HG03354 (cell line): ENCODE results near the gene SMARCD3.

Experiments used
- ATAC-seq: cut with Tn5 transposase; IDR thresholded peaks from one replicate; pipeline ENCODE4 v1.9.1; 2021; ENCODE audit warnings: mild to moderate bottlenecking; ENCODE audit not compliant: unreplicated experiment, poor library complexity, severe bottlenecking

SMARCD3 gene

GRCh38 chr7:151250181-151251132, 2.0 kb upstream of the SMARCD3 start:
- ATAC-seq = no peak

DNA sequence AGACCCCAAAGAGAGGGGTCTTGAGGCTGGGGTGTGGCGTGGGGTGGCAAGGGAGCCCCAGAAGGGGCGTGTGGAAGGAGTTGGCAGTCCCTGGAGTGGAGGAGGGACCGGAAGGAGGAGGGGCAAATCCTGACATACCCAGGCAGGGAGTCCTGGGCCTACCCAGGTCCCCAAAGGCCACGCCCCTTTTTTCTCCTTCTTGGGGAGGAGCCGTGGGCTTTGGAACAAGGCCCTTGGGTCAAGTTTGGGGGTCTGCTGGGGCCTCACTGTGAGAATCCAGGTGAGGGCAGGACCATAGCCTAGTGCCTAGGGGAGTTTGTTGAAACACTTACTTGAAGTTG, 1.2 kb upstream of the SMARCD3 start:
- ATAC-seq = no peak

DNA sequence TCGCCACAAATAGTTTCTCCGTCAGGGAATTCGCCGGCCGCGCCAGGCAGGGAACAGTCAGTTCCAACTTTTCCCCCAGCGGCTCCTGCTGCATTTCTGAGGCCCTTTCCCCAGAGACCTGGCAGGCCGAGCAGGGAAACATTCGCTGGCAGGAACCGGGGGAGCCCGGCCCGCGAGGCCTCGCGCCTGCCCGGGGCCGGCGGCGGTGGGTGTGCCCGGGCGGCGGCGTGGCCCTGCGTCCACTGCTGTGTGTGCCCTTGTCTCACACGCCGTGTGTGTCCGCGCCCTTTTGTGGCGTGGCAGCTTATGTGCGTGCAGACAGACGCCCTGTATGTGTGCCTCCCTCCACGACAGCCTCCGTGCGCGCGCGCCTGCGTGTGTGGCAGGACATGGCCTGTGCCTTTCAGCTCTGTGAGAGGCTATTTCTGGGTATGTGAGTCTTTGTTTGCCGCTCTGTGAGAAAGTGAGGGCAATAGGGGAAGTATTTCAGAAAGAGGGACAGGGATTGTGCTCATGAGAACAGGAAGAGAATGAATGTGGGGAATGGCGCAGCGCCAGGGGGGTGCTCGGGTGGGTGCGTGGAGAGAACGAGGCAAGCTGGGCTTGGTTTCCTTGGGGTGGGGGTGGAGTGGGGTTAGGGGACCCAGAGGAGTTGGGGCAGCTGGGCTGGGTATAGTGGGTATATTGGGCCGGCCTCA, 689 bp upstream of the SMARCD3 start:
- ATAC-seq = no peak

- no peak for ATAC-seq
Observed at GRCh38 chr7:151247611-151248345, 716 bp downstream of the SMARCD3 start.

GRCh38 chr7:151246851-151247580, 1.5 kb downstream of the SMARCD3 start:
- ATAC-seq = no peak

DNA sequence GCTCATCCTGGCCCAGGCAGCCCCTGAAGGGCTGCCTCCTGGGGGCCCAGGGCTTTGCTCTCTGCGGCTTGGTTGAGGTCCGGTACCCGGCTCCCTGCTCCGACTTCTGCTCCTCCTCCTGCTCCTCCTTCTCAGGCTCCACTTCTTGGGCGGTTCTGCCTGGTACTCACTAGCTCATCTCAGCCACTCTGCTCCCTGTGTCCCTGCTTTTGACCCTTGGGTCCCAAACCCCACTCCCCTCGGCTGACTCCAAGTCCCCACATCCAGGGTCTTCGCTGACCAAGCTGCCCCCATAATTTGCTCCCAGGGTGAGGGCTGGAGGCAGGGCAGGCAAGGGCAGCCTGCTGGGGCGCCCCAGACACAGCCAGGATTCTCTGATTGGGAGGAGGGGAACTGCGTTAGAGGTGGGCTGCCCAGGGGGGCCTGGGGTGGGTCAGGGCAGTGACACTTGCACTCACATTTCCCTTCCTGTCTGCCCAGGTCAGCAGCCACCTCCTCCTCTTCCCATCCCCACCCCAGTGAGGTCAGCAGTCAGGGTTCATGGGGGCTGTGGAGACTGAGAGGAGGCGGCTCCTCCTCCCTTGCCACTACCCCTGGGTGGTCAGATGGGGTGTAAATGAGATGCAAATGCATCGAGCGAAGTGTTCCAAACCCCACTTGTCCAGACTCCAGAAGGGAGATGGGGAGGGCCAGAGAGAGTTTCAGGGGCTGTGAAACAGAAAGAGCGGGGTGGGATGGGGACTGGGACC, 2.2 kb downstream of the SMARCD3 start:
- ATAC-seq = no peak

GRCh38 chr7:151245360-151246101, 3.0 kb downstream of the SMARCD3 start:
- peak; percentile 51 for ATAC-seq

DNA sequence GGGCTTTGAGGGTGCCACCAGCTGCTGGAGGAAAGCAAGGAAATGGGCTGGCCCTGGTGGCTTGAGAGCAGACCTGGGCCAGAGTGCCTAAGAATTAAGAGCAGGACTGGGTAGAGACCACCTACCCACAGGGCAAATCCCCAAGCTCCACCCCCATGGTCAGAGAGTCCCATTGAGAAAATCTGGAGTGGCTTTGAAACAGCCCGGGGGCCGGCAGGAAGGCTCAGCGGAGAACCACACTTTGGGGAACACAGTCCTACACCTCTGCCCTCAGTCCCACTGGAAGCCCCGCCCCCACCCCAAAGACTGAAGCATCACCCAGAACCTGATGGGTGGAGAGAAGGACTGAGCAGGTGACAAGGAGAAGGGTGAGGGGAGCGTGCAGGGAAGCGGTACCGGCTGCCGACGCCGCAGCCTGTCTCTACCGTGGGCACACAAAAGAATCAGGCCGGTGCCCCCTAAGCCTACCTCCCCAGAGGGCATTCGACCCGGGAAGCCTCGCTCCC, 3.6 kb downstream of the SMARCD3 start:
- ATAC-seq = no peak

DNA sequence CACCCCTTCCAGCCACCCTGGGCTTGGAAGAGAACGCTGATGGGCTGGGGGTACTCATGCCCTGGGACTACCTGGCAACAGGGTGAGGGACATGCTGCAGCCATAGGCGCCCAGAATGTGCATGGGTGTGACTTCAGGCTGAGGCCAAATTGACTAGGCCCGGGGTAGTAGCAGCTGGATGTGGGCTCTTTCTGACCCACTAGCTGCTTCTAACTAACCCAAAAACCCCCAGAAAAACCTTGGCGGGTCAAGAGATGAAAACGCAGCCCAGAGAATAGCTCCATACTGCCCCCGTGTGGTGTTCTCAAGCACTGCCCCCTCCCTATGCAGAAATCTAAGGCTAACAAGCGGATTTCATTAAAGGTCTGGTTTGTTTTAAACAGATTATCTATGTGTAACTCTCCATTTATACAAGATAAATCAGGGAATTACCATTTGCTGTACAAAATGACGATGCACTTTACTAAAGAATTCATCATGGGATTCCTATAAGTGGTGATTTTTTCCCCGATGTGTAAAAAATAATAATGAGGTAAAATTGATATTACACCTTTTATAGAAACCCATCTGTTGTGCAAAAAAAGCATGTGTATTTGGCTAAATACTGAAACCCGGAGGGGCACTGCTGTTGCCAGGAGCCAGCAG, 4.2 kb downstream of the SMARCD3 start:
- ATAC-seq = peak; percentile 38

DNA sequence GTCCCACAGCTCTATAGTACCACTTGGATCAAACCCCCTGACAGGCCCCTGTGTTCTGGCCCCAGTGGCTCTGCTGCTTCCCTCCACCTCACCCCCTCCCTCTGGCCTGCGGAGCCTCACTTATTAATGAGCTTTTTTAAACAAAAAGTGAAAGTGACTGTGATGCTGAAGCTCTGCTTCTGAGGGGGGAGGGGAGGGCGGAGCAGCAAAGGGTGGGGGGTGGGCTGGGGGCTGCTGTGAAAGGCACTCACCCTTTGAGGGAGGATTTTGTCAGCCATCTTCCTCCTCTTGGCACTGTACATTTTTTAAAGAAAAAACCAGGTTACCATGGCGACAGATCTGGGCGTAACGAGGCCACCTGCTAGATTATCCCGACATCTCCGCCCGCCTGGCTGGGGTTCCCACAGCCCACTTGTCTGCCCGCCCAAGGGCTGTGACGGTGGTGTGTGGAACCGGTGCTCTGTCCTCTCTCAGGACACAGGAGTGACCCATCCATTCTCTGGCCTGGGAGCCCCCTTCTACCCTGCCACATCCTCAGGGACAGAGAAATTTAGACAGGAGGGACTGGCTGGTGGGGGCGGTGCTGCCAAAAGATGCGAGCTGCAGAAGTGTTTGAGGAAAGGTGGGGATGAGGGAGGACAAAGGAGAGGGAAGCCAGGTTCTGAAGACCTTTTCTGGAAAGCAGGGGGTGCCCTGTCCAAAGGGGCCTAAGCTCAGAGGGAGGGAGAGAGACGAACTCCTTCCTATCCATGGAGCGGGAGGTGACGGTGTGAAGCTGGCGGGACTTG, 4.9 kb downstream of the SMARCD3 start:
- ATAC-seq = peak; percentile 45

DNA sequence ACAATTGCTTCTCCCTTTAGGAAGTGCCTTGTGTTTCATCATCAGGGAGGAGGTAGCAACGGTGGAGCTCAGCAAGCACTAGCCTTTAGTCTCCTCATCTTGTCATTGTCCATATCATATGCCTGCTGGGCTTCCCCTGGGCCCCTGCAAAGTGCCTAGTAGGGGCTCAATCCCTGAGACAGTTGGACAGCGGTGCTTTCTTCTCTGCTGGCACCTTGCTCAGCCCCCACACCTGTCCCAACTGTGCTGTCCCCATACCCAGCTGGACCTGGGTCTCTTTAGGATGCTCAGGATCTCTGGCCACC, 5.5 kb downstream of the SMARCD3 start:
- ATAC-seq = no peak

DNA sequence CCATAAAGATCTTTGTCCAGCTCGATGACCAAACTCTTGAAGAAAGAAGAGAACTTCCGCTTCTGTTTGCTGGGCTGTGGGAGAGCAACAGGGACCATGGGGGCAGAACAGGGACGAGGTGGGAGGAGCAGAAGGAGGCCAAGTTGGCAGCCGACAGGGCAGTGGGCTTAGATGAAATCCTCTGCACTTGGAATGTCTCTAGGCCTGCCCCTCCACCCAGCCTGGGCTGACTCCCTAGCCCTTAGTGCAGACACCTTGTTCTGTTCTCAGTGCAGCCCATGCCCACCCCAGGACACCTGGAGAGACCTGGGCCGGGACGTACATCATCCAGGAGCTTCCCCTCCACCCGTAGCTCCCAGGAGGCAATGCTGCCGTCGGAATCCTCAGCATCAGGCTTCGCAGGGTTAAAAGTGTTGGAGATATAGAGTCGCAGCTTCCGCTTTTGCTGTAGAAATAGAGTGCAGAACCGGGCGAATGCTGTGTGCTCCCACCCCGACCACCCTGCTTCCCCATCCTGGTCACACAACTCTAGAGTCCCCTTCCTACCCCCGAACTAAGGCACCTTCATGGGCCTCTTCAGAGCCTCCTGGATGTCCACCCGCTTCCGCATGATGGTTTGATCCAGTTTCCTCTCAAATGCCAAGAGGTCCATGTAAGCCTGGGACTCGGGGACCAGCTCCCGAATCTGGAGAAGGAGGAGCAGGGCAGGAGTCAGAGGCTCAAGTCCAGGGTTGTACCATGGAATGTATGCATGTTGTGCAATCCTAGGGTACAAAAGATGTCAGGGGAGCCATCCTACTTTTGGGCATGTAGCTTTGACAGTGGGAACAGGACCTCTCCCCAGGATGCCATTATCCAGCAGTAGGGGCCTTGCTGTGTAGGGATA, 6.1 kb downstream of the SMARCD3 start:
- ATAC-seq = no peak

DNA sequence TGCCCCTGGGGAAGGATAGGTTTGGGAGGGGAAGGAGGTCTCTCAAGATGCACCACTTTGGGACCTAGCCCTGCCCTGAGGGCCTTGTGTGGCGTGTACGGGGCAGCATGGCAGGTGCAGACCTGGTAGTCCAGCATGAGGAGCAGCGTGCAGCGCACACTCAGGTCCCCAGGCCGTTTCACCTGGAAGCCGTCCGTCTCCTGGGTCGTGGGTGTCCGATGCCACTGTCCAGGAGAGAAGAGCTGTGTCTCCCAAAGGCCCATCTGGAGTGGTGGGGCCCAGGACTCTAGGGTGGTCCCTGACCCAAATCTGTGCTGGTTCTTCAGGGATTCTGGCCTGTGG, 6.8 kb downstream of the SMARCD3 start:
- no peak for ATAC-seq

GRCh38 chr7:151240942-151241754, 7.3 kb downstream of the SMARCD3 start:
- ATAC-seq = no peak

GRCh38 chr7:151240536-151240935, 8.0 kb downstream of the SMARCD3 start:
- no peak for ATAC-seq
